NCI-H1092 (cell line): ENCODE data around the gene AGBL3.

Source experiments
- DNase-seq: peaks from one replicate; lab custom pipeline; 2025; lab: John Stamatoyannopoulos, UW

AGBL3 gene

GRCh38 chr7:134986363-134987251 lies at the start of gene AGBL3:
Gene AGBL3, plus strand, starts transcription at chr7:134986508. Its CDS starts 1,426 bp downstream, at chr7:134987934.
- peak; percentile 98 for DNase-seq

- no peak for DNase-seq
Observed at GRCh38 chr7:134936893-134937510, 49.3 kb upstream of the AGBL3 start.

DNA sequence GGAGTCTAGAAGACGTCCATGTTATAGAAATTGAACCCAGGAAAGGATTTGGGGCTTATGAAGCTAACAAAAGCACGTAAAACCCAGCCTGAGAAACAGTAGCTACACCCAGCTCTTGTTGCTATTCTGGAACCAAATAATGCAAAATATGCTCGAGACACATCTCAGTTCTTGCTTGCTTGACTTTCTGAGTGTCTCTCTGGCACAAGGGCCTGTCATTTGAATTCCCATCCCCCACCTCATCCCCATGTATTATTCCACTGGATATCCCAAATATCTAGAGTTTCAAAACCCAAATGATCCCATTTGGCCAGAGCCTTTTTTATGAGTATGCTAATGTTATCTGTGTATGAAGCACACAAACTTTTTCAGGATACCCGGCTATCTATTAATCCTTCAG lies 48.2 kb upstream of the AGBL3 start:
- DNase-seq: no peak

GRCh38 chr7:134939136-134939535 lies 47.2 kb upstream of the AGBL3 start:
- no peak for DNase-seq

DNA sequence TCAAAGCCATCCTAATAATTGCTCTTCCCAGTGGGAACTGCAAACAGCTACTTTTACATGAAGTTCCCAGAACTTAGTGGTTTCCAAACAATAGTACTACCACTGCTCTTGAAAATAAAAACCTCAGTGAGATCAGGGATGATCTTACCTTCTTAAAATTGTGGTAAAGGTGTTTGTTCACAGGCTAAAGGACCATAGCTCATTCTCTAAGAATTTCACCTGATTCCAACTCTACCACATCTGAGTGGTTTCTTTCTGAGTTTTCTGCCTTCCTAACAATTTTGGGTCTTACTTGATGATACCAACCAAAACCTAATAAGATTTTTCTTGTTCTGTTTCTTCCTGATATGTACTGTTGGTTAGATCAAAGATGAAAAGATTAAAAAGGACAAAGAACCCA lies 45.6 kb upstream of the AGBL3 start:
- no peak for DNase-seq

- DNase-seq: no peak
Observed at GRCh38 chr7:134941185-134941900, 45.0 kb upstream of the AGBL3 start.

DNA sequence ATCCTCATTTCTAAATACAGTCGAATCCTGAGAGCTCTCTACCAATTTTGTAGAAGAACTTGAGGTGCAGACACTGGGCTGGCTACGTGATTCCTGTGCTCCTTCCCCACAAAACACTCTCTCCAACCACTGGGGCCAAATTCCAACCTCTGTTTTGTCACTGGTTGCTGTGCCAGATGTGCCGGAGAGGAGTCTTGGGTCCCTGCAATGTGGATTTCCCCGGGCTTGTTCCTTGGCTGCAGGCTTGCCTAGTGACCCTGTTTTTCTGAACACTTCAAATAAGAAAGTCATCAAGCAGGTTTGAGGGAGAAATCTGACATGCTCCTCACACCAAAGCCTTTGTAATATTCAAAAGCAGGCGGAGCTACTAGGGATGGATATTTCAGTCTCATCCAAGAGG lies 44.4 kb upstream of the AGBL3 start:
- DNase-seq: no peak

GRCh38 chr7:134942690-134943466 lies 43.4 kb upstream of the AGBL3 start:
- no peak for DNase-seq

DNA sequence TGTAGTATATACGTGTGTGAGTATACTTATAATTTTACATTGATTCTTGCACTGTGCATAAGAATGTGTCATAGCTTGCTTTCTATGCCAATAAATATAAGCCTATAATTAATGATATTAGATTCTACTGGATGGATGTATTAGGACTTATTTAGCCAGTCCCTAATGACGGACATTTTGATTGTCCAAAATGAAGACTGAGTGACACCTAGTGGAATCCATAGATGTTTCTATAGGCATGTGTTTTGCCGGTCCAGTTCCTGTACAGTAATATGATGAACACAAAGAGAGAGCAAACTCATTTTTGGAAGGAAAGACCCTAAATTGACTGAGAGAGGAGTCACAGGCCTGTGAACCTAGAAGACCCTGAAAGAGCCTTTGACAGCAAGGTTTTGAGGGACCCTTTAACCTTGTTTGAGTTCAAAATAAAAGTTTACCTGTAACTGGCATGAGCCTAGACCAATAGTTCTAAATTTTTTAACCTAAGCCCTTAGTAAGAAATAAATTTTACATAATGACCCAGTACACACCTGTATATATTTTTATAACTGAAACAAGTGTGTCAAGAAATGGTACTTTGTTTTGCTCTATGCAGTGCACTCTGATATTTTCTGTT lies 42.4 kb upstream of the AGBL3 start:
- no peak for DNase-seq

GRCh38 chr7:134945691-134946090 lies 40.6 kb upstream of the AGBL3 start:
- DNase-seq: no peak

DNA sequence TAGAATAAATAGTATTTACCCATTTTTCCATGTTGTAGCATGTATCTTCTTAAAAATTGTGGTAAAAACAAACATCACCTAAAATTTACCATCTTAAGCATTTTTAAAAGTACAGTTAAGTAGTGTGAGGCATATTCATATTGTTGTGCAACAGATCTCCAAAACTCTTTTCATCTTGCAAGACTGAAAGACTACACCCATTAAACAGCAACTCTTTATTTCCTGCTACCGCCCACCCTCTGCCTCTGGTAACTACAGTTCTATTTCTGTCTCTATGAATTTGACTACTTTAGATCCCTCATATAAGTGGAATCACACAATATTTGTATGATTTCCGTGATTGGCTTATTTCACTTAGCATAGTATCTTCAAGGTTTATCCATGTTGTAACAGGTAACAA lies 40.0 kb upstream of the AGBL3 start:
- DNase-seq: no peak

- DNase-seq: no peak
Observed at GRCh38 chr7:134947329-134947728, 39.0 kb upstream of the AGBL3 start.

GRCh38 chr7:134947831-134948230 lies 38.5 kb upstream of the AGBL3 start:
- no peak for DNase-seq

DNA sequence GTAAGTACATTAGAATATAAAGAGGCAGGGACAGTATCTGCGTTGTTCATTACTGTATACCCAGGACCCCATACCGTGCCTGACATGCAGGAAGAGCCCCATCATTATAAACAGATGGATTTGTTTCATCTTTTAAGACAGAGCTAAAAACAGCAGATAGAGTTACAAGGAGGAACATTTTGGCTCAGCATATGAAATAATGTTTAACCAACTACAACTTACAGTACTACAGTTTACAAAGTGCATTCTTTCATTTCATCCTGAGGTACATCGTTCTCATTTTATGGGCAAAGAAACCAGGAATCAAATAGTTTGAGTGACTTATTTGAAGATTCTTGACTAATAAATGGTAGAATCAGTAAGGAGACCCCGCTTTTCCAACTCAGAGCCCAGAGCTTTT lies 38.1 kb upstream of the AGBL3 start:
- no peak for DNase-seq

DNA sequence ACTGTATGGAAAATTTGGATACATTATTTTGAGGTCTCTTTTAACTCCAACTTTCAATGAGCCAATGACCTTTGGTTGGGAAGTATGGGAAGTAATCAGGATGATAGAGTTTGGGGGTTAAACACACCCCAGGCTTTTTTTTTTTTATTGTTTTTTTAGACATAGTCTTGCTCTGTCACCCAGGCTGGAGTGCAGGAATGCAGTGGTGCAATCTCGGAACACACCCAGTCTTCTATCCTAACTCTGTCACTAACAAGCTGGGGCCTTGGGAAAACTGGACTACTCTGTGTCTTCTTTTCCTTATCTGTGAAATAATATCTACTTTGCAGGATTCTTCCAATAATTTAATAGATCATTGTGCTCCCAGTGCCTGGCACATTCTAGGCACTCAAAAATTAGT lies 37.6 kb upstream of the AGBL3 start:
- no peak for DNase-seq

GRCh38 chr7:134949171-134949570 lies 37.1 kb upstream of the AGBL3 start:
- no peak for DNase-seq

DNA sequence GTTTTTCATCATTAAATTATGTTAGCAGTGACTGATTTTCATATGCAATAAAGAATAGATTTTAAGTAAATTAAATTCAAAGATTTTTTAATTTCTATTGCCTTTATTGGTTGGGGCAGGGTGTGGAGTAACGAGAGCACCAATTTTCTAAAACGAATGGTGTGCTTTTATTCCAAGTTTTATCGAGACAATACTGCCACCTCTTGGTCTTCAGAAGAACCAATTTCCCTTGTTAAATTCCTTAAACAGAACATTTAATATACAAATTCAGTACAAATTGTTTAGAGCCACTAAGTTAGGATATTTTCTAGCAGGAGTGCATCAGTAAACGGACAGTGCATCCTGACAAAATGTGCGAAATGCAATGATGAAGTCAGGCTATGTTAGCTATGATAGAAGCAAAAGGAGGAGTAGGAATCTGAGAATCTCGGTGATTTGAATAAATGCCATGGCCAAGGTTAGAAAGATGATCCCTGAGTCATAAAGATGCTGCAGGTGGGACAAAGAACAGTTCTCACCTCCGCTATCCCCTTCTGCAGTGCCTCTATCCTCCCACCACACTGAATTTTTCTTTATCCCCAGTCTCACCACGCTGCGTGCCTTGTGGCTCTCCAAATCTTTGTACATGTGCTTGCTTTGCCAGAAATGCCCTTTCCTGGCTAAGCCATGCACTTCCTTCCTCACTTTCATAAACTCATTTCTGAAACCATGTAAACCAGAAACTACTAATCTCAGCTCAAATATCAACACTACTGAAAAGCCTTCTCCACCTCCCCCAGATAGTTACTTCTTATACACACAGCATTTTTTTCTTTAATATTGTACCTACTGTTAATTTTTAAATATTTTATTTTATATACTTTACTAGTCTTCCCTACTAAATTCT lies 31.9 kb upstream of the AGBL3 start:
- DNase-seq: peak; percentile 15

DNA sequence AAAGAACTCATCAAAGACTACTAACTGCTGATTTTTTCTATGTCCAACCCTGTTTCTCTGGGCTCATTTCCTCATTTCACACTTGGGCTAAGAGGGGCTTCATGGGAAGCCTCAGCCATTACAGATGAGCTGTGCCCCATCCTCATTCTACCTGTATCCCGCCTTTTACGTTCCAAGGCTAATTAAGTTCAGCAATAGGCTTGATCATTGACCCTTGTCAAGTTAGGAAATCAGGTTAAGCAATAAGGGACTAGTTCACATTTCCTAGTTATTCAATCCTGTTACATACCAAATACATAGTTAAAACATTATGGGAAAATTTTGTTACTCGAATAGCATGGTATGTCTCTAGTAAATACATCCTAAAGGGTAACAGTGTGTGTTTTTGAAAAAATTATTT lies 29.3 kb upstream of the AGBL3 start:
- DNase-seq: no peak

- DNase-seq: no peak
Observed at GRCh38 chr7:134959810-134960209, 26.5 kb upstream of the AGBL3 start.

GRCh38 chr7:134962270-134962780 lies 24.0 kb upstream of the AGBL3 start:
- DNase-seq: no peak
